ENCODE data around the gene PLIN5. TPM values are rescaled to one million over a fixed set of nuclear protein-coding genes. Genes with fewer than 3 reads are reported as not detected.

Gene PLIN5
- total RNA-seq, 1 experiment from 2014 or later: 3.9 TPM

DNA sequence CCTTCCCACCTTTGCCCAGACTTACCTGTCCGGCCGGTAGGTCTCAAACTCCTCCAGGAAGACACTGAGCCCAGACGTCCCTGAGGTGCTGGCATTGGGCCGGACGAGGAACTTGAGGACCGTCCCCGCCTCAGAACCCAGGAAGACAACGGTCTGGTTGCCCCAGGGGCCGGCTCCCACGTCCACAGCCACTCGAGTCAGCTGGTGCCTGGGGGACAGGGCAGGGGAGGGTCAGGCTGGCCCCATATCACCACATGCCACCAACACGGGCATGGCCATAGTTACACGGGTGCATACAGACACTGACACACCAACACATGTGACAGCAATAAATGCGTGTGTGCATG, 13.2 kb upstream of the PLIN5 start:
- Mint-ChIP-seq H3K4me3 (no peak overlapping the region), H3K4me1 (no peaks in the 10 kb centered on the region), H3K27ac (no peak overlapping the region), H3K36me3 (ENCODE audit: insufficient read depth in 1 of 3, low read depth in 3 of 3) (peaks cover 16 to 57% (median 39%) of the 10 kb centered on the region in 3 experiments; a peak in 6 of 7 replicates), H3K27me3 (ENCODE audit: low read depth) (peaks cover 2% of the 10 kb centered on the region; the same call in 1 of the 2 replicates), H3K9me3 (no peaks in the 10 kb centered on the region)
- no peak overlapping the region for H3K56ac ChIP-seq (ENCODE audit: insufficient read length, low read depth, low read length)
- H2BK5ac ChIP-seq (ENCODE audit: insufficient read length, low read length): no peak overlapping the region
- no peak overlapping the region for H2BK15ac ChIP-seq (ENCODE audit: low read depth, low read length)
- H3K18ac ChIP-seq (ENCODE audit: insufficient read length, low read depth, low read length): no peak overlapping the region
- H3T11ph ChIP-seq (ENCODE audit: low read length): no peak overlapping the region
- H3K79me2 ChIP-seq (ENCODE audit: insufficient read depth, low read length): no peaks in the 10 kb centered on the region
- H3K23me2 ChIP-seq (ENCODE audit: insufficient read length, low read depth, low read length, poor library complexity, severe bottlenecking): no peaks in the 10 kb centered on the region
- H3K27me3 ChIP-seq (ENCODE audit: insufficient read depth, low read length): no peaks in the 10 kb centered on the region
- no peak overlapping the region for H4K5ac ChIP-seq (ENCODE audit: insufficient read length, low read depth, low read length)
- H3K27ac ChIP-seq (ENCODE audit: insufficient read length, low read depth, low read length): no peak overlapping the region
- H3K79me1 ChIP-seq (ENCODE audit: insufficient read depth, low read depth, low read length, poor library complexity, severe bottlenecking): no peaks in the 10 kb centered on the region
- peaks cover 3% of the 10 kb centered on the region for H4K20me1 ChIP-seq (ENCODE audit: control insufficient read depth, insufficient read depth, insufficient read length)
- H2BK120ac ChIP-seq (ENCODE audit: low read depth, low read length, poor library complexity, severe bottlenecking): no peak overlapping the region
- H3K9ac ChIP-seq (ENCODE audit: extremely low read depth, insufficient read length, low read length): no peak overlapping the region
- no CpG with 5 or more reads among the region's 14 CpGs for WGBS (ENCODE audit: extremely low coverage, insufficient read length, low lambda C conversion rate)
- no peak overlapping the region for H3K14ac ChIP-seq (ENCODE audit: insufficient read depth, low read length)
- no peak overlapping the region for H3K23ac ChIP-seq (ENCODE audit: insufficient read length, low read depth, low read length)
- no peak overlapping the region for H2AK5ac ChIP-seq (ENCODE audit: insufficient read length, low read length)
- H2BK12ac ChIP-seq (ENCODE audit: insufficient read length, low read depth, low read length): no peak overlapping the region
- no peaks in the 10 kb centered on the region for H3K4me1 ChIP-seq (ENCODE audit: insufficient read depth, low read length)
- H2AFZ ChIP-seq (ENCODE audit: low read length): no peak overlapping the region
- no peak overlapping the region for H2BK20ac ChIP-seq (ENCODE audit: low read depth, low read length, poor library complexity, severe bottlenecking)
- no peak for TF ChIP-seq CTCF (conservative IDR thresholded peaks at IDR 0.05)
- H3K4me2 ChIP-seq (ENCODE audit: insufficient read depth, insufficient read length, low read length): no peak overlapping the region
- no peaks in the 10 kb centered on the region for H3K9me3 ChIP-seq (ENCODE audit: control insufficient read depth, low read depth, low read length)
- H3K4ac ChIP-seq (ENCODE audit: low read depth, low read length): no peak overlapping the region
- no peak overlapping the region for H4K8ac ChIP-seq (replicated peaks; ENCODE audit: insufficient read length, low read depth, low read length)
- no peak for DNase-seq
- no peak overlapping the region for H4K91ac ChIP-seq (ENCODE audit: insufficient read length, low read depth, low read length)
